Mononuclear cell (primary cell): ENCODE data around the gene GMPPB. TPM values are rescaled to one million over a fixed set of nuclear protein-coding genes. Genes with fewer than 3 reads are reported as not detected.
A peak's percentile ranks its signal among the peaks of the same experiment; 100 is the strongest.

Source experiments
- H3K27me3 ChIP-seq: 2 replicates; pipeline ENCODE4 v1.6.0; 2011; ENCODE audit warnings: low read length, control low read depth; ENCODE audit not compliant: insufficient read depth
- H3K4me1 ChIP-seq: 2 replicates; pipeline ENCODE4 v1.5.1; 2011; ENCODE audit warnings: mild to moderate bottlenecking, low read length, control low read depth; ENCODE audit not compliant: insufficient read depth
- H3K4me3 ChIP-seq: 2 replicates; pipeline ENCODE4 v1.5.1; 2011; ENCODE audit warnings: mild to moderate bottlenecking, low read length, moderate library complexity
- H3K9me3 ChIP-seq: 2 replicates; pipeline ENCODE4 v1.5.1; 2011; ENCODE audit warnings: low read depth, mild to moderate bottlenecking, control low read depth, low read length
- total RNA-seq: library from RNA; depleted of rRNA; stranded (reverse); fragments of >200 nt; gene quantifications from one replicate; pipeline ENCODE4 v1.2.3, GENCODE V29; 2012

Gene GMPPB
- total RNA-seq, 1 donor: 13.3 TPM

DNA sequence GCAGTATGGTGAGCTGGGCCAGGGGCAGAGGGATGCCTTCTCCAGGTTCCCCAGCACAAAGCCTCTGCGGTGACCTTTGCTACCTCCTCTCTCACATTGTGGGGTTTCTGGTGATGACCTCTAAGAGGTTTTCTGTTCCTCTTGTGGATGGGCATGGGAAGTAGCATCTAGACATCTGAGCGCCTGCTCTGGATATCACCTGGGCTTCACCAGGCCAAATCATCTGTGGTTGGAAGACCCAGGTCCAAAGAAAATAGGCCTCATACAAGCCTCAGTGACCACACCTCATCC lies 42.6 kb downstream of the GMPPB start:
- Histone ChIP-seq H3K4me3 (no peak overlapping the region), H3K9me3 (no peaks in the 10 kb centered on the region), H3K27me3 (no peaks in the 10 kb centered on the region), H3K4me1 (no peaks in the 10 kb centered on the region)

DNA sequence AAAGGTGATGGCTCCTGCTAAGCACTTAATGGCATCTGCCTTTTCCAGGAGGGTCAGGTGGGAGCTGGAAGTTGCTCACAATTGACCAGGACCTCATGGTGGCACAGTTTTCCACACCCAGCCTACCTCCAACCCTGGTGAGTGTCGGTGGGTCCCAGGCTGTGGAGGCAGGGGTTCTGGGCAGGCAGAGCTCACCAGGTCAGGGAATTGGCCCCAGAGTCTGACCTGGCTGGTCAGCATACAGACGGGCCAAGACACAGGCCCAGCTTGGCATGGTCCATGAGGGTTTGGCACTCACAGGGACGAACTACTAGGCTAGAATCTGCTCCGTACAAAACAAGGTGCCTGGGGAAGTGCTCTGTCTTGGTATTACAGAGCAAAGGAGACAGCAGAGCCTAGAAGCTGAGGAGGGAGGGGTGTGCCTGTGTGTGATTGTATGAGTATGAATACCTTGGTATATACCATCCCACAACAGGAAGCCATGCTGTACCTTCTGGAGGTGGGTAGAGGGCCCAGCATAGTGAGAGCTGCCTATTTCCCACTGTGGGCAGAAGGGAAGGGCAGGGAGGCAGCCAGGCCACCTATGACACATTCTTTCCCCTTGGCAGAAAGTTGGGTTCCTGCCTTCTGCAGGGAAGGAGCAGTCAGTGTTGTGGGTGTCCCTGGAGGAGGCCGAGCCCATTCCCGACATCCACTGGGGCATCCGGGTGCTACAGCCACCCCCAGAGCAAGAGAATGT lies 43.1 kb downstream of the GMPPB start:
- Histone ChIP-seq H3K4me1 (peaks cover 1% of the 10 kb centered on the region), H3K27me3 (no peaks in the 10 kb centered on the region), H3K9me3 (no peaks in the 10 kb centered on the region), H3K4me3 (no peak overlapping the region)

DNA sequence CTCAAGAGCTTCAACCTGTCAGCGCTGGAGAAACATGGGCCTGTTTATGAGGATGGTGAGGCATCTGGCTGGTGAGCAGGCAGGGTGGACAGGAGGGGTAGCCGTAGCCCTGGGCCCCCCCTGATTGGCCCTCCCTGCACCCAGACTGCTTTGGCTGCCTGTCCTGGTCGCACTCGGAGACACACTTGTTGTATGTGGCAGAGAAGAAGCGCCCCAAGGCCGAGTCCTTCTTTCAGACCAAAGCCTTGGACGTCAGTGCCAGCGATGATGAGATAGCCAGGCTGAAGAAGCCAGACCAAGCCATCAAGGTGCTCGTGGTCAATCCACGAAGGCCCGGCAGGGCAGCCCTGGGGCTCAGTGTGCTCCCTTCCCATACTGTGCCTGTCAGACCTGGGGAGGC lies 47.8 kb downstream of the GMPPB start:
- no peak overlapping the region for H3K4me3 ChIP-seq
- H3K9me3 ChIP-seq: no peaks in the 10 kb centered on the region
- H3K4me1 ChIP-seq: peaks cover 26% of the 10 kb centered on the region
- H3K27me3 ChIP-seq: no peaks in the 10 kb centered on the region

DNA sequence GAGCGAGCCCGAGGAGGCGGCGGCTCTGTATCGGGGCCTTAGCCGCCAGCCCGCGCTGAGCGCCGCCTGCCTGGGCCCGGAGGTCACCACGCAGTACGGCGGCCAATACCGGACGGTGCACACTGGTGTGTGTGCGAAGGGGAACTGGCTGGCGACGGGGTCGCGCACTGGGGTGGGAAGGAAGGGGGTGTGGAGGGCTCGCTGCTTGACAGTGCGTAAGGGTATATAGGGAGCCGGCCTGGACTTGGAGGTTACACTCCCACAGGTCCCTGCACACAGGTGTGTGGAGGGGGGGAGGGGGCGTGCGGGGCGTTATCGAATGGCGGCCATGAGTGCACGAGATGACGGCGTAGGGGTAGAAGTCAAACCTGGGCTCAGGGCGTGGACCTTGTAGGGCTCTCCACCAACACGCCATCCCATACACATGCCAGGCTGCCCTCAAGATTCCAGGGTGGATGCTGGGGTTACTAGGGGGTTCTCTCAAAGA lies 49.2 kb downstream of the GMPPB start:
- peak overlapping the region; percentile 78 for H3K4me3 ChIP-seq

DNA sequence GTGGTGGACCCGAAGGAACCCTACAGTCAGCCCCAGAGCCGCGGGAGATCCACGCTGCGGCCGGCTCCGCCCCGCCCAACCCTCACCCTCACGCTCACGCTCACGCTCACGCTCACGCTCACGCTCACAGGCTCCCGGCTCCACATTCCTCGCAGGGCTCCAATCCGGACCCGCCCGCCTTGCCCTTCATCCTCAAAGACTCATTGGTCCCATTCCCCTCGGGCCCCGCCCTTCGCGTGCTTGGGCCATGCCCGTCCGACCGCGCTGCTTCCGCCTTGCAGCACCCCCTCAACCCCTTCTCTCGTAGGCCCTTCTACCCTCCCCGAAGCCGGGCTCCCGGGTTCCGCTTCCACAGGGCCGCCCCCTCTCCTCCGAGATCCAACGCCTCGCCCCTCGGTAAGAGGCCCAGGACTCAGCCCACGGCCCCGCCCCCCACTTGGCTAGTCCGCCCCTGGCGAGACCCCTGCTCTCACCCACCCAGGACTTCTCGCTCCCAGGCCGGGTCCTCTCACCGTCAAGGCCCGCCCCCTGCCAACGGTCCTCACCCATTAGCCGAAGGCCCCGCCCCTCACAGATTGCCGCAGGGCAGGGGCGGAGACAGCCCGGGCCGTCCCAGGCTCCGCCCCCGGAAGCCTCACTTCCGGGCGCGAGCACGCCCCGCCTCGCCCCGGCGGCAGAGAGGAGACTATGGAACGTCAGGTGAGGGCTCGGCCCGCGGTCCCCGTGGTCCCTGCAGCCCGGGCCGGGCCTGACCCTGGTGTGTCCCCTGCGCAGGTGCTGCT lies 49.8 kb downstream of the GMPPB start, which contains the start of gene APEH:
TSS of gene APEH (plus strand) at position 637 of the 782 bp plus-strand sequence. CDS start at position 688, 51 bp downstream.
- Histone ChIP-seq H3K9me3 (no peaks in the 10 kb centered on the region), H3K4me1 (peaks cover 26% of the 10 kb centered on the region), H3K27me3 (no peaks in the 10 kb centered on the region), H3K4me3 (peak within 1 kb of the TSS; percentile 78)

More for the DNA sequence above, 49.2 kb downstream of the GMPPB start:
- H3K27me3 ChIP-seq: no peaks in the 10 kb centered on the region
- H3K9me3 ChIP-seq: no peaks in the 10 kb centered on the region
- H3K4me1 ChIP-seq: peaks cover 26% of the 10 kb centered on the region

DNA sequence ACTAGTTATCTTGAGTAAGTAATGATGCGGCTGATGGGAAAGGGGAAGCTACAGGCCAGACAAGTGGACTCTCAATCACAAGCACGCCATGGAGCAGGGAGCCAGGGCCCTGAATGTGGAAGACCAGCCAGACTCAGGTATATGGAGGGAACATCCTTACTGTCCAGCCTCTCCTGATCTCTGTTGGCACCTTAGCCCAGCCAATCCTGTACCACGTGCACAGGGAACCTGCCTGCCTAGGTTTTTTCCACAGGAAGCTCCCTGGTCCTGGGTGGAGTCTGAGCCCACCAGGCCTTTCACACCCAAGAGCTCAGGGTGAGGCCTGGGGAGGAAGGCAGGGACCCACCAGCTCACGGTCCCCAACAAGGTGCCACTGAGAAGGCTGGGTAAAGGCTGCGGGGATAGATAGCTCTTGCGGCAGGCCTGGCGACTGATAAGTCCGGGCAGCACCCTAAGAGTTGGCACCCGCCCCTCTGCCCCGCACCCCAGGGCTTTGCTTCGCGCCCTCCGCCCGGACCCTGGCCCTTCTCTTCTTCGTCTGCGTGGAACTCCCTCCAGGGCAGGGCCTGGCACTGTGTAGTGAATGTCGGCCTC lies 50.5 kb downstream of the GMPPB start:
- Histone ChIP-seq H3K4me3 (peak overlapping the region; percentile 78), H3K9me3 (no peaks in the 10 kb centered on the region), H3K4me1 (peaks cover 26% of the 10 kb centered on the region), H3K27me3 (no peaks in the 10 kb centered on the region)

DNA sequence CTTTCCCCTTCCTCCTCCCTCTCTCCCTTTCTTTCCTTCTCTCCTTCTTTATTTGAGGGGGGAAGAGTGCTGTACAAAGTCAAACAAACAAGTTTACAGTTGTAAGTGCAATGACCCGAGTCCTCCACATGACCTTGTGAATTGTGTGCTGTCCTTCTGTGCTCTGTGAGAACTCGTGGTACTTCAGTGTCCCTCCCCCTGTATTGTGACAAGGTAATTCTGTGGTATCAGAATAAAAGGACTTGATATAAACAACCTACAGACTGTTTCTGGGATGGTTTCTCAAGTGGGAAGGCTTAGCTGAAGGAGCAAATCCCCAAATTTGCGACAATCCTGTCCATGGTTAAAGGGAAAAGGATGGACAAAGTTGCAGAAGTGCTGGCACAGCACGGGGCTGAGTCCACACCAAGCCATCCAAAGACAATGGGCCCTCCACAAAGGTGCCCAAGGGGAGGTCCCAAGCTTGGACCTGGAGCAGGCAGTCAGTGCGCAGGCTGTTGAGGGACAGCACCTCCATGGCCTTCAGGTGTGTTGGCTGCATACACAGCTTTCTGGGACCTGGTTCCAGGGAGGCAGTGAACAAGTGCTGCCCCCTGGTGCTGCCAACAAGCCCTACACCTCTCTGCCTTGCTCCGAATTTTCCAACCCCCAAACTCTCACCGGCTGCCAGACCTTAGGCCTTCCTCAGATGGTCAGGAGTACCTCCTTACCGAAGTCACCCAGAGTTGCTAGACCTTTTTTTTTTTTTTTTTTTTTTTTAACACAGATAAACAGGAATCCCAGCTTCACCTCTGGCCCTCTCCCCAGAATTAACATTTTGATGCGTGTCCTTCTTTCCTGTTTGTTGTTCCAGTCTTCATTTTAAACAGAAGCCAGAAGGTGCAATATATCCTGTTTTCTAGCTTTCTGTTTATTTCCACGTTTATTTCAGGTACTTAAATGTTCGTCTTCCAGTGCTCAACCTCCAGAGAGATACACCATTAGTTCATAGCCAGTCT lies 52.2 kb downstream of the GMPPB start:
- H3K9me3 ChIP-seq: no peaks in the 10 kb centered on the region
- peaks cover 26% of the 10 kb centered on the region for H3K4me1 ChIP-seq
- H3K27me3 ChIP-seq: no peaks in the 10 kb centered on the region
- H3K4me3 ChIP-seq: no peak overlapping the region

DNA sequence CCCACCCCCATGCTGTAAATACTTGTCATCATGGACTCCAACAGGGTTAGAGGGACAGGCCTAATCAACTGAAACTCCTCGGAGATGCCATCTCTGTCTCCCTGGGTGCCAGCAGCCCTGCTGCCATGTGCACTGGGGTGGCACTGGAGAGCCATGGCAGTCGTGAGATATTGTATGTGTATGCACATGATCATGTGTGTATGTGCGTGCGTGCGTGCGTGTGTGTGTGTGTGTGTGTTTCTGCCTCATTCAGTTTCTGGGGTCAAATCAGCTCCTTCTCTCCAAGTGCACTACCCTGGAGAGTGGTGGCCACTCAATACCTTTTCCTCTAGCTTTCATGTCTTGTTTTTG lies 52.8 kb downstream of the GMPPB start:
- H3K4me3 ChIP-seq: no peak overlapping the region
- H3K27me3 ChIP-seq: no peaks in the 10 kb centered on the region
- H3K9me3 ChIP-seq: no peaks in the 10 kb centered on the region
- H3K4me1 ChIP-seq: peaks cover 26% of the 10 kb centered on the region

Other genes with a start within 250 kb of the GMPPB start
- gene BSN, start 169.5 kb downstream of the GMPPB start, total RNA-seq: under 0.01 TPM
- gene APEH, start 49.6 kb downstream of the GMPPB start, total RNA-seq: 30.7 TPM
- 2.1 TPM for gene MST1, start 34.5 kb downstream of the GMPPB start, total RNA-seq
- gene RNF123, start 34.4 kb downstream of the GMPPB start, total RNA-seq: 6.2 TPM
- 3.8 TPM for gene AMIGO3, start 4.3 kb downstream of the GMPPB start, total RNA-seq
- gene IP6K1, start 62.6 kb upstream of the GMPPB start, total RNA-seq: 31.7 TPM
- not detected for gene CDHR4, start 75.9 kb upstream of the GMPPB start, total RNA-seq
- 1.5 TPM for gene INKA1, start 79.3 kb upstream of the GMPPB start, total RNA-seq
- gene UBA7, start 90.0 kb upstream of the GMPPB start, total RNA-seq: 57.9 TPM
- 3.3 TPM for gene TRAIP, start 132.6 kb upstream of the GMPPB start, total RNA-seq
- not detected for gene CAMKV, start 146.0 kb upstream of the GMPPB start, total RNA-seq
- gene MST1R, start 179.9 kb upstream of the GMPPB start, total RNA-seq: 0.10 TPM
- gene MON1A, start 205.9 kb upstream of the GMPPB start, total RNA-seq: 0.73 TPM
- 59.0 TPM for gene RBM6, start 216.2 kb upstream of the GMPPB start, total RNA-seq